Effector memory CD4-positive, alpha-beta T cell (primary cell): ENCODE measurements around the gene IFNA16.
"Not testable (repeated sequence)": the region's sequence is repeated elsewhere in the genome, so short reads cannot be mapped to it uniquely, and the experiment has no call there.

Experiments used
- DNase-seq, 3 donors: peaks; one replicate each; pipeline ENCODE4 v3.0.0-alpha.2; 2020
- H3K27ac ChIP-seq: 2 replicates; pipeline ENCODE4 v1.7.0; 2013; ENCODE audit warnings: mild to moderate bottlenecking, low read length, moderate library complexity; ENCODE audit not compliant: insufficient read depth, poor library complexity, severe bottlenecking
- H3K27me3 ChIP-seq: replicated peaks from 2 replicates; pipeline ENCODE4 v1.7.0; 2013; ENCODE audit warnings: mild to moderate bottlenecking, low read length; ENCODE audit not compliant: insufficient read depth, control insufficient read depth, poor library complexity, severe bottlenecking
- H3K36me3 ChIP-seq: 2 replicates; pipeline ENCODE4 v1.7.0; 2013; ENCODE audit warnings: mild to moderate bottlenecking, low read length, moderate library complexity; ENCODE audit not compliant: control insufficient read depth, insufficient read depth
- H3K4me1 ChIP-seq: 2 replicates; pipeline ENCODE4 v1.7.0; 2013; ENCODE audit warnings: low read length, mild to moderate bottlenecking; ENCODE audit not compliant: control insufficient read depth, insufficient read depth, poor library complexity, severe bottlenecking
- H3K4me3 ChIP-seq: 2 replicates; pipeline ENCODE4 v1.7.0; 2013; ENCODE audit warnings: low read length, low read depth, mild to moderate bottlenecking; ENCODE audit not compliant: insufficient read depth, poor library complexity, severe bottlenecking
- H3K9me3 ChIP-seq: 2 replicates; pipeline ENCODE4 v1.7.0; 2013; ENCODE audit warnings: mild to moderate bottlenecking, low read length, moderate library complexity; ENCODE audit not compliant: control insufficient read depth

IFNA16 gene

DNA sequence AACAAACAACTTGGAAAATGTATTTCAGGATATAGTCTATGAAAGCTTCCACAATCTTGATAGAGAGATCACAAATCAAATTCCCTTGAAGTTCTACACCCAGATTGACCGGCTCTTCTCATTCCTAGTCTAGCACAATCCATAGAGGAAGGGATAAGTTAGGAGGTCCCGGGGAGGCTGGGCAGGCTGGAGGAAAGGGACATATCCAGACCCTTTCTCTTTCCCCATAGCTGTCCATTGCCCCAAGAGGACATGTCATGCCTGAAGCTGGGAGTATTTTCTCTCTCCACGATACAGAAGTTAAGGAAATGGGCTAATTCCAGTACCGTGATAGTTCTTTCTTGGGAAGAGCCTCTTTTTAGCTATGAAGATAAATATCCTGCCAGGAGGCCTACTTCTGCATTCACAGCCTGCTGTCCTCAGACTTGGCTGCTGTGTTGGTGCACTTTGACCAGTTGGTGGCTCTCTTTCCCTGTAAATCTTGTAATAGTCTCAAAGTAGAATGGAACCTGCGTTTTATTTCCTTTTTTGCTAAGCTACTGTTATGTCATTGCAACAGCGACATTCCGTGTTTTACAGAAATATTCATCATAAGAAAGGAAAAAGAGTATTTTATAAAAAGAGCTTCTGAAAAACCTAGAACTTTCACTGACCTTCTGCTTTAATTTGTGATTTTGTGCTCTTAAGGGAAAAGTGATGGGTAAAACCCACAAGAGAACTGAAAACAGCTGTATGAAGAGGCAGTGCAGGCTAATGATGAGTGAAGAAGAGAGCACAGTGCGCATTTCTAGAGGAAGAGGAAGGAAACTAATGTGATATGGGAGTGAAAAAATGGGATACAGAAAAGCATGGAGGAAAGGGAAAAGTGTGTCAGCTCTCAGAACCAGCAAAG lies 18.6 kb upstream of the IFNA16 start:
- H3K27me3 ChIP-seq, H3K27ac ChIP-seq, H3K36me3 ChIP-seq, H3K9me3 ChIP-seq, H3K4me1 ChIP-seq, DNase-seq, H3K4me3 ChIP-seq: not testable (repeated sequence)

DNA sequence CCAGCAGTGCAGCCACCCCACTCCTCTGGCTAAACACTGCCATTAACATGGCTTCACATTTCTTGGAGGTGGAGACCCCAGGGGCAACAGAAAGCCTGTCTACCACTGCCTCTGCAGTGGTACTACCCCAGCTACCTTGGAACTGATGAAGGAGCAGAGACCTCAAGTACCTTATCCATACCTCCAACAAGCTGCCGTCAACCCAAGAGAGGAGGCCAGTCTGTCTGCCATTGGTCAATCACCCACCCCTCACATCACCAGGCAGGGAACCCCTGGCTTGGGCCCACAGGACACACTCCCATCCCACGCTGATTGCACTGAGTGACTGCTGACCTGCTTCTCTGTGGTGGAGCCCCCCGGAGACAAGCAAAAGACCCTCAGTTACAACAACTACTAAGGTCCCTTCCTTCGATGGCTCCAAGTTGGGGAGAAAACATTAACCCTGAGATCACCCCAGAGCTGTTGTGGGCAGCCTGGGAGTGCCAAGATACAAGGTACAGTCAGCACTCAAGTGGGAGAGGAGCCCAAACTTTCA lies 17.1 kb upstream of the IFNA16 start:
- no peak for DNase-seq
- H3K27me3 ChIP-seq, result no peaks in the 10 kb centered on the region
- H3K4me3 ChIP-seq, result no peak overlapping the region
- H3K27ac ChIP-seq, result no peak overlapping the region
- H3K4me1 ChIP-seq, result no peaks in the 10 kb centered on the region
- H3K9me3 ChIP-seq, result no peaks in the 10 kb centered on the region
- H3K36me3 ChIP-seq, result no peaks in the 10 kb centered on the region

DNA sequence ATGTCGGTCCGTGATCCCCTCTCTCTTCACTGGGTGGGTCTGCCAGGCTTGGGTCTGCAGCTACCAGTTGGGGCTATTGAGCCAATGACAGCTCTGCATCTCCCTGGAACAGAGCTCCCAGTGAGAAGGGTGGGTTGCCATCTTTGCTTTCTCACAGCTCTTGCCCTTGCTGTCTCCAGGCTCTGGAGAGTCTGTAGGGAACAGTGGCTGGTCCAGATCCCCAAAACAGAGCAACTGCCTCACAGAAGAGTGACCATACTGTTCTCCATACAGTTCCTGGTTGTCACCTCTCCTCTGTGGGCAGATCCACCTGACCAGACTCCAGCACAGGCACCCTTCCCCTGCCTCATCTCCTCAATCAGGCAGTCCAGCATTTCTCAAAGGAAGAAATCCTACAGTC lies 16.1 kb upstream of the IFNA16 start:
- no peak overlapping the region for H3K4me3 ChIP-seq
- H3K27me3 ChIP-seq, result no peaks in the 10 kb centered on the region
- DNase-seq, result no peak
- H3K27ac ChIP-seq, result no peak overlapping the region
- no peaks in the 10 kb centered on the region for H3K4me1 ChIP-seq
- no peaks in the 10 kb centered on the region for H3K36me3 ChIP-seq
- no peaks in the 10 kb centered on the region for H3K9me3 ChIP-seq

DNA sequence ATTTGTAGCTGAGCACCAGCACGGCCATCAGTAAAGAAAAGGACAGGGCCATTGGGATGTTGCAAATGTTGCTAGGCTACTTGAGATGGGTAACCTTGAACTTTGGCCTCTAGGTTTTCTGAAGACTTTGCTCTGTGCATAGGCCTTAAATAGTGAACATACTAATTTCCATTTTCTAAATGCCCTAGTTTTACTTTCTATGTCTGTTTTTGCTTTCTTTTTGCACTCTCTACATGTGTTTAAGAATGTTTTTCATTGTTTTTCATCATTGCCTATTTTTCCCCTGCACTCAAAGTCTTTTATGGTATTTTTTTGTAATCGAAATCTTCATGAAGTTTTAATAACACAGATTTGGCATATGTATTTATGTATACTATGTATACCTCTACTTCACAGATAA lies 11.0 kb upstream of the IFNA16 start, which contains the start of gene IFNA17:
Gene IFNA17, minus strand, starts transcription at position 101 of the 400 bp plus-strand sequence. Its CDS starts 49 bp downstream, at position 52.
- no peak for DNase-seq
- no peak within 1 kb of the TSS for H3K27ac ChIP-seq
- no peaks in the 10 kb centered on the region for H3K4me1 ChIP-seq
- no peaks in the 10 kb centered on the region for H3K36me3 ChIP-seq
- no peak within 1 kb of the TSS for H3K4me3 ChIP-seq
- H3K9me3 ChIP-seq, result no peaks in the 10 kb centered on the region
- no peaks in the 10 kb centered on the region for H3K27me3 ChIP-seq

DNA sequence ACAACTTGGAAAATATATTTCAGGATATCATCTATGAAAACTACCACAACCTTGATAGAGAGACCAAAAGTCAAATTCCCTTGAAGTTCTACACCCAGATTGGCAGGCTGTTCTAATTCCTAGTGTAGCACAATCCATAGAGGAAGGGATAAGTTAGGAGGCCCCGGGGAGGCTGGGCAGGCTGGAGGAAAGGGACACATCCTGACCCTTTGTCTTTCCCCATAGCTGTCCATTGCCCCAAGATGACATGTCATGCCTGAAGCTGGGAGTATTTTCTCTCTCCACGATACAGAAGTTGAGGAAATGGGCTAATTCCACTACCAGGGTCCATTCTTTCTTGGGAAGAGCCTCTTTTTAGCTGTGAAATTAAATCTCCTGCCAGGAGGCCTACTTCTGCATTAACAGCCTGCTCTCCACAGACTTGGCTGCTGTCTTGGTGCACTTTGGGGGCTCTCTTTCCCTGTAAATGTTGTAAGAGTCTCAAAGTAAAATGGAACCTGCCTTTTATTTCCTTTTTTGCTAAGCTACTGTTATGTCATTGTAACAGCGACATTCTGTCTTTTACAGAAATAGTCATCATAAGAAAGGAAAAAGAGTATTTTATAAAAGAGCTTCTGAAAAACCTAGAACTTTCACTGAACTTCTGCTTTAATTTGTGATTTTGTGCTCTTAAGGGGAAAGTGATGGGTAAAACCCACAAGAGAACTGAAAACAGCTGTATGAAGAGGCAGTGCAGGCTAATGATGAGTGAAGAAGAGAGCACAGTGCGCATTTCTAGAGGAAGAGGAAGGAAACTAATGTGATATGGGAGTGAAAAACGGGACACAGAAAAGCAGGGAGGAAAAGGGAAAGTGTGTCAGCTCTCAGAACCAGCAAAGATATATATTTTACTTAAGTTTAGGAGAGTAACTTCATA lies 3.4 kb downstream of the IFNA16 start:
- H3K27ac ChIP-seq, H3K9me3 ChIP-seq, H3K4me1 ChIP-seq, DNase-seq, H3K4me3 ChIP-seq, H3K36me3 ChIP-seq, H3K27me3 ChIP-seq: not testable (repeated sequence)

DNA sequence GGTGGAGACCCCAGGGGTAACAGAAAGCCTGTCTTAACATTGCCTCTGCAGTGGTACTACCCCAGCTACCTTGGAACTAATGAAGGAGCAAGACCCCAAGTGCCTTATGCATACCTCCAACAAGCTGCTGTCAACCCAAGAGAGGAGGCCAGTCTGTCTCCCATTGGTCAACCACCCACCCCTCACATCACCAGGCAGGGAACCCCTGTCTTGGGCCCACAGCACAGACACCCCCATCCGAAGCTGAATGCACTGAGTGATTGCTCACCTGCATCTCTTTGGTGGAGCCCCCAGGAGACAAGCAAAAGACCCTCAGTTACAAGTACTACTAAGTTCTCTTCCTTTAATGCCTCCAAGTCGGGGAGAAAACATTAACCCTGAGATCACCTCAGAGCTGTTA lies 5.0 kb downstream of the IFNA16 start:
- not testable (repeated sequence) for H3K9me3 ChIP-seq, H3K27ac ChIP-seq, H3K4me1 ChIP-seq, H3K27me3 ChIP-seq, H3K36me3 ChIP-seq, DNase-seq, H3K4me3 ChIP-seq

DNA sequence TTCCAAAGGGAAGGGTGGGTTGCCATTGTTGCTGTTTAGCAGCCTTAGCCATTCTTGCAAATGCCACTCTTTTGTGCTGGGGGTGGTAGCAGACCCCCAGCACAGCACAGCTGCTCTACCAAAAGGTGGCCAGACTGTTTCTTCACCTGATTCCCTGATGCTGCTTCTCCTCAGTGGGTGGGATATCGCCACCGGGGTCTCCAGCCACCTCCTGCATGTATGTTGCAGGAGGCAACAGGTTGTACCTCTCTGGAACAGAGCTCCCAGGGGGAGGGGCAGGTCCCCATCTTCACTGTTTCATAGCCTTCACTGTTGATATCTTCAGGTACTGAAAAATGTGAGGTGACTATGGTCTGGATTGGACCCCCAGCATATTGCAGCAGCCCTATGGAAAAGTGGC lies 6.3 kb downstream of the IFNA16 start:
- H3K27me3 ChIP-seq, H3K36me3 ChIP-seq, H3K27ac ChIP-seq, DNase-seq, H3K9me3 ChIP-seq, H3K4me1 ChIP-seq, H3K4me3 ChIP-seq: not testable (repeated sequence)

DNA sequence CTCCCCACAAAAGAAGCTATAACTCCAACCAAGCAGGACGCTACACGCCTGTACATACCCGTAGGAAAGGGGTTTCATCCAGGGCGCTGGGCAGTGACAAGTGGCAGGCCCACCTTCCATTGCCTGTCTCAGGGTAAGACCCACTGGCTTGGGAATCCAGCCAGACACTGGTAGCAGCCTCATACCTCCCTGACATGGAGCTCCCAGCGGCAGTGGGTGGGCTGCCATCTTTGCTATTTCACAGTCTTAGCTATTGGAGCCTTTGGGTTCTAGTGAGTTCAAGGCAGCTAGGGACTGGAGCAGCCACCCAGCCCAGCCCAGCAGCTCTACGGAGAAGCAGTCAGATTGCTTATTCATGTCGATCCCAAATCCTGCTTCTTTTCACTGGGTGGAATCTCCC lies 6.8 kb downstream of the IFNA16 start:
- H3K36me3 ChIP-seq, result no peaks in the 10 kb centered on the region
- no peak for DNase-seq

DNA sequence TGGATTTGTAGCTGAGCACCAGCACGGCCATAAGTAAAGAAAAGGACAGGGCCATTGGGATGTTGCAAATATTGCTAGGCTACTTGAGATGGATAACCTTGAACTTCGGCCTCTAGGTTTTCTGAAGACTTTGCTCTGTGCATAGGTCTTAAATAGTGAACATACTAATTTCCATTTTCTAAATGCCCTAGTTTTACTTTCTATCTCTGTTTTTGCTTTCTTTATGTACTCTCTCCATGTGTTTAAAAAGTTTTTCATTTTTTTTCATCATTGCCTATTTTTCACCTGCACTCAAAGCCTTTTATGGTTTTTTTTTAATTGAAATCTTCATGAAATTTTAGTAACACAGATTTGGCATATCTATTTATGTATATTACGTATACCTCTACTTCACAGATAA lies 10.1 kb downstream of the IFNA16 start, which contains the start of gene IFNA10:
Gene IFNA10, minus strand, starts transcription at position 101 of the 400 bp plus-strand sequence. Its CDS starts 46 bp downstream, at position 55.
- not testable (repeated sequence) for H3K36me3 ChIP-seq

More for the DNA sequence above, 6.8 kb downstream of the IFNA16 start:
- H3K4me3 ChIP-seq, result no peak overlapping the region
- no peaks in the 10 kb centered on the region for H3K27me3 ChIP-seq
- no peaks in the 10 kb centered on the region for H3K4me1 ChIP-seq
- H3K9me3 ChIP-seq, result no peaks in the 10 kb centered on the region
- no peak overlapping the region for H3K27ac ChIP-seq

More for the DNA sequence above, 10.1 kb downstream of the IFNA16 start, which contains the start of gene IFNA10:
- H3K4me3 ChIP-seq, H3K27ac ChIP-seq, H3K27me3 ChIP-seq, H3K4me1 ChIP-seq, H3K9me3 ChIP-seq, DNase-seq: not testable (repeated sequence)
